IMR-90 (cell line): ENCODE measurements around the gene COL5A2. TPM values are rescaled to one million over a fixed set of nuclear protein-coding genes. Genes with fewer than 3 reads are reported as not detected.

Experiments
- ATAC-seq: fragments of 200-7000 bp; cut with Tn5 transposase; 2 replicates; pipeline ENCODE4 v1.9.1; 2020; ENCODE audit warnings: low read depth, mild to moderate bottlenecking, moderate library complexity
- BruUV-seq: library from RNA; stranded (reverse); fragments of 400-500 nt; replicated peaks from 2 replicates; lab custom pipeline; 2021; lab: Mats Ljungman, UMichigan
- CTCF ChIA-PET: fragments of 300-600 bp; formaldehyde crosslinking; extraction: SDS; loops from one replicate; lab custom pipeline; 2021; ENCODE audit warnings: antibody characterized with exemption; lab: Yijun Ruan, JAX
- POLR2A ChIA-PET: fragments of 300-600 bp; sonication (Branson Sonifier 250); formaldehyde crosslinking; loops from one replicate; lab custom pipeline; 2022; ENCODE audit warnings: antibody characterized with exemption; ENCODE audit not compliant: unreplicated experiment; lab: Charles Lee
- DNase-seq: peaks from one replicate; pipeline ENCODE4 v3.0.0; 2013
- H2AFZ ChIP-seq: replicated peaks from 2 replicates; pipeline ENCODE3; 2013; ENCODE audit warnings: low read length, mild to moderate bottlenecking; ENCODE audit not compliant: poor library complexity
- H2AK5ac ChIP-seq: 2 replicates; pipeline ENCODE4 v1.6.1; 2013; ENCODE audit warnings: low read depth, low read length, inconsistent platforms
- H2AK9ac ChIP-seq: replicated peaks from 2 replicates; pipeline ENCODE3; 2013; ENCODE audit warnings: mild to moderate bottlenecking, low read depth, low read length, moderate library complexity; ENCODE audit not compliant: poor library complexity
- H2BK120ac ChIP-seq: 2 replicates; pipeline ENCODE4 v1.6.1; 2013; ENCODE audit warnings: low read depth, low read length, inconsistent platforms
- H2BK15ac ChIP-seq: 3 replicates; pipeline ENCODE4 v1.6.1; 2013; ENCODE audit warnings: low read depth, low read length, inconsistent platforms
- H2BK20ac ChIP-seq: 2 replicates; pipeline ENCODE4 v1.6.1; 2013; ENCODE audit warnings: low read depth, mild to moderate bottlenecking, inconsistent platforms, low read length, moderate library complexity
- H2BK5ac ChIP-seq: 2 replicates; pipeline ENCODE4 v1.6.1; 2013; ENCODE audit warnings: mild to moderate bottlenecking, low read depth, low read length, inconsistent platforms; ENCODE audit not compliant: poor library complexity, severe bottlenecking
- H3K14ac ChIP-seq: replicated peaks from 2 replicates; pipeline ENCODE4 v1.6.1; 2013; ENCODE audit warnings: low read depth, low read length, inconsistent platforms
- H3K18ac ChIP-seq: 2 replicates; pipeline ENCODE4 v1.6.1; 2013; ENCODE audit warnings: low read depth, low read length, control low read depth
- H3K23ac ChIP-seq: 2 replicates; pipeline ENCODE4 v1.6.1; 2013; ENCODE audit warnings: low read depth, low read length, inconsistent platforms
- H3K27ac ChIP-seq: 2 replicates; pipeline ENCODE4 v1.5.1; 2013; ENCODE audit warnings: mild to moderate bottlenecking, control low read depth, low read length; ENCODE audit not compliant: insufficient read depth
- H3K27me3 ChIP-seq: 2 replicates; pipeline ENCODE4 v1.6.1; 2013; ENCODE audit warnings: low read length; ENCODE audit not compliant: control insufficient read depth, insufficient read depth
- H3K36me3 ChIP-seq: 2 replicates; pipeline ENCODE4 v1.6.1; 2013; ENCODE audit warnings: low read length, mixed read lengths; ENCODE audit not compliant: control insufficient read depth, insufficient read depth
- H3K4ac ChIP-seq: 2 replicates; pipeline ENCODE4 v1.6.1; 2013; ENCODE audit warnings: low read depth, low read length, inconsistent platforms
- H3K4me1 ChIP-seq: 2 replicates; pipeline ENCODE4 v1.6.1; 2013; ENCODE audit warnings: low read length, mixed read lengths; ENCODE audit not compliant: control insufficient read depth, insufficient read depth
- H3K4me2 ChIP-seq: 2 replicates; pipeline ENCODE4 v1.6.1; 2013; ENCODE audit warnings: low read depth, mild to moderate bottlenecking, control low read depth, low read length, moderate library complexity
- H3K4me3 ChIP-seq: 2 replicates; pipeline ENCODE4 v1.5.1; 2013; ENCODE audit warnings: low read depth, mild to moderate bottlenecking, control low read depth, low read length, moderate library complexity; ENCODE audit not compliant: insufficient read depth
- H3K56ac ChIP-seq: 2 replicates; pipeline ENCODE4 v1.6.1; 2013; ENCODE audit warnings: low read length, inconsistent platforms; ENCODE audit not compliant: insufficient read depth; ENCODE audit errors: extremely low read depth
- H3K79me1 ChIP-seq, 2 experiments: 2 replicates each; pipeline ENCODE4 v1.6.1; 2013; ENCODE audit warnings: low read length in 2 of 2, inconsistent platforms in 1 of 2, low read depth in 1 of 2
- H3K9ac ChIP-seq: 2 replicates; pipeline ENCODE4 v1.6.1; 2013; ENCODE audit warnings: low read depth, low read length, control low read depth
- H3K9me1 ChIP-seq: 2 replicates; pipeline ENCODE4 v1.6.1; 2013; ENCODE audit warnings: low read length, inconsistent platforms; ENCODE audit not compliant: insufficient read depth
- H3K9me3 ChIP-seq: 2 replicates; pipeline ENCODE4 v1.6.1; 2013; ENCODE audit warnings: low read length; ENCODE audit not compliant: control insufficient read depth, insufficient read depth
- H4K20me1 ChIP-seq: 2 replicates; pipeline ENCODE4 v1.6.1; 2013; ENCODE audit warnings: low read length, inconsistent platforms; ENCODE audit not compliant: insufficient read depth
- H4K5ac ChIP-seq: 2 replicates; pipeline ENCODE4 v1.6.1; 2013; ENCODE audit warnings: mild to moderate bottlenecking, low read depth, low read length, control low read depth
- H4K8ac ChIP-seq, 2 experiments: 2 replicates each; pipeline ENCODE4 v1.6.1; 2013; ENCODE audit warnings: low read depth in 2 of 2, low read length in 2 of 2, control low read depth in 1 of 2, inconsistent platforms in 1 of 2
- H4K91ac ChIP-seq: 2 replicates; pipeline ENCODE4 v1.6.1; 2013; ENCODE audit warnings: low read depth, low read length, inconsistent platforms; ENCODE audit not compliant: insufficient read depth
- BHLHE40 ChIP-seq: fragments of 150-350 bp; IDR thresholded peaks from 2 replicates; pipeline ENCODE4 v1.6.1; 2016; ENCODE audit warnings: mild to moderate bottlenecking, low read depth, low read length
- CEBPB ChIP-seq: IDR thresholded peaks from 2 replicates; pipeline ENCODE4 v1.6.1; 2012; ENCODE audit warnings: low read depth, low read length, improper control_type of control experiment
- CHD1 ChIP-seq: IDR thresholded peaks from 2 replicates; pipeline ENCODE4 v1.6.1; 2012; ENCODE audit warnings: low read depth, low read length, improper control_type of control experiment
- FOS ChIP-seq: fragments of 150-350 bp; IDR thresholded peaks from 2 replicates; pipeline ENCODE4 v1.6.1; 2016; ENCODE audit warnings: low read depth, low read length
- MAFK ChIP-seq: IDR thresholded peaks from 2 replicates; pipeline ENCODE4 v1.6.1; 2012; ENCODE audit warnings: low read depth, low read length, improper control_type of control experiment
- MAZ ChIP-seq: IDR thresholded peaks from 2 replicates; pipeline ENCODE4 v1.6.1; 2012; ENCODE audit warnings: low read depth, mild to moderate bottlenecking, low read length, improper control_type of control experiment, moderate library complexity, borderline replicate concordance
- MXI1 ChIP-seq: IDR thresholded peaks from 2 replicates; pipeline ENCODE4 v1.6.1; 2012; ENCODE audit warnings: low read depth, mild to moderate bottlenecking, low read length, moderate library complexity, borderline replicate concordance
- NFE2L2 ChIP-seq: fragments of 150-350 bp; IDR thresholded peaks from 2 replicates; pipeline ENCODE4 v1.6.1; 2016; ENCODE audit warnings: low read depth, mild to moderate bottlenecking, low read length
- POLR2A ChIP-seq: IDR thresholded peaks from 2 replicates; pipeline ENCODE4 v1.6.1; 2012; ENCODE audit warnings: mild to moderate bottlenecking, low read depth, low read length
- RAD21 ChIP-seq: IDR thresholded peaks from 2 replicates; pipeline ENCODE4 v1.6.1; 2012; ENCODE audit warnings: low read length, improper control_type of control experiment
- RCOR1 ChIP-seq: IDR thresholded peaks from 2 replicates; pipeline ENCODE4 v1.6.1; 2012; ENCODE audit warnings: mild to moderate bottlenecking, low read length, improper control_type of control experiment; ENCODE audit not compliant: insufficient replicate concordance
- RFX5 ChIP-seq: IDR thresholded peaks from 2 replicates; pipeline ENCODE4 v1.8.0; 2012; ENCODE audit warnings: low read depth, mild to moderate bottlenecking, low read length, moderate library complexity
- SMC3 ChIP-seq: fragments of 150-350 bp; IDR thresholded peaks from 2 replicates; pipeline ENCODE4 v1.6.1; 2016; ENCODE audit warnings: low read depth, mild to moderate bottlenecking, antibody characterized with exemption, low read length, moderate library complexity
- WGBS, 2 experiments: methylation state at CpG; one replicate each; pipeline versions ENCODE4 v1.1.5 to v1.1.7; 2013; ENCODE audit warnings: missing lambda C conversion rate in 2 of 2; ENCODE audit not compliant: insufficient read length in 1 of 2; ENCODE audit errors: extremely low coverage in 2 of 2; 5-methylcytosine and 5-hydroxymethylcytosine counted together
- dilution Hi-C: fragments of 300-500 bp; cut with HindIII; formaldehyde crosslinking; loops from one replicate; pipeline ENCODE4 v1.14.3; 2018; ENCODE audit warnings: low sequenced_read_pairs; ENCODE audit not compliant: unreplicated experiment
- in situ Hi-C: fragments of 300-500 bp; cut with MboI; formaldehyde crosslinking; loops from 3 replicates; pipeline ENCODE4 v1.14.3; 2019; ENCODE audit warnings: low sequenced_read_pairs, inconsistent platforms, mixed read lengths
- intact Hi-C: fragments of 100-400 bp; cut with micrococcal nuclease; formaldehyde crosslinking; loops from 2 replicates; pipeline ENCODE4 v1.10.0; 2022
- polyA plus RNA-seq, 3 experiments: library from polyadenylated mRNA; depleted of rRNA; stranded (reverse); fragments of >200 nt; gene quantifications; 2 replicates each; pipeline ENCODE4 v1.2.3, GENCODE V29; 2012; ENCODE audit warnings: low replicate concordance in 1 of 3
- total RNA-seq: library from RNA; depleted of rRNA; stranded (reverse); fragments of >200 nt; gene quantifications from 2 replicates; pipeline ENCODE4 v1.2.3, GENCODE V29; 2012
- TF ChIP-seq, protein P1 (sequence below): fragments of 150-350 bp; IDR thresholded peaks from 2 replicates; pipeline ENCODE4 v1.6.1; 2017; ENCODE audit warnings: mild to moderate bottlenecking, antibody characterized with exemption, low read length, low read depth
- TF ChIP-seq, protein P2 (sequence below): fragments of 150-350 bp; IDR thresholded peaks from 2 replicates; pipeline ENCODE4 v1.6.1; 2016; ENCODE audit warnings: low read depth, mild to moderate bottlenecking, low read length, moderate library complexity, borderline replicate concordance
- TF ChIP-seq, protein P3 (sequence below): conservative IDR thresholded peaks from 2 replicates; pipeline ENCODE4 v1.5.1; 2012; ENCODE audit warnings: mild to moderate bottlenecking, low read depth, low read length, improper control_type of control experiment

COL5A2 gene
- total and polyA plus RNA-seq, 2 of the 4 experiments (the other 2 are of a cell fraction): 181 to 257 TPM

DNA sequence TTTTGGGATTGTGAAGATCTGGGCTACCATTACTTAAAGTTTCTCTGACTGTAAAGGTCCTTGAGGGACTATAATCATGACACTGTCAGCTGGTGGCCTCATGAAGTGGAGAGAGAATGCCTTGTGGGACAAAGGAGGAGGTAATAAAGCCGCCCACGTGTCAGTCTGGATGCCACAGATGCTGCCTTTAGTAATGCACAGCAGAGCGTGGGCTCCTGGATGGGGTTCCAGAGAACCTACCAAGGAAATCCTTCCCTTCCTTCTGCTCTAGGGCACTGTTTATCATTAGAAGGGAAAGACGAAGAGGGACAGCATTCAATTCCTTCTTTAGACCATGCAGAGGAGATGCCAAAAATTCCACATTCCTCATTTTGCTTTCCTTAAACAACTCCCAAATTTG is 63.5 kb downstream of the COL5A2 start:
- H2BK15ac ChIP-seq: peak overlapping the region; percentile 89
- H3K4me1 ChIP-seq: peaks cover 17% of the 10 kb centered on the region
- ATAC-seq (peak; percentile 13; the same call in 1 of the 2 replicates), DNase-seq (no peak)
- H3K56ac ChIP-seq: no peak overlapping the region
- no TSS peak for BruUV-seq
- H4K8ac ChIP-seq: peak overlapping the region; percentile 44 to 81; a peak in 3 of 4 replicates
- in situ Hi-C loops: no loop called here
- dilution Hi-C loops: no loop called here
- H2AK9ac ChIP-seq: peak overlapping the region; percentile 34
- H3K9ac ChIP-seq: peak overlapping the region; percentile 32; the same call in 1 of the 2 replicates
- peak overlapping the region; percentile 96 for H3K14ac ChIP-seq
- peak overlapping the region; percentile 77 for H3K18ac ChIP-seq
- no peak overlapping the region for H3K4me3 ChIP-seq
- POLR2A ChIA-PET: interaction anchor here (1.0 kb wide), 1 partner anchor 61 kb away, joined by 8 read pairs; no protein-coding TSS in a partner anchor
- TF ChIP-seq SMC3 (no peak), MAZ (no peak), FOS (no peak), MXI1 (no peak), RFX5 (no peak), RAD21 (no peak), CEBPB (no peak), NFE2L2 (no peak), CHD1 (no peak), POLR2A (no peak), BHLHE40 (no peak), RCOR1 (no peak), MAFK (no peak)
- TF ChIP-seq, protein P1, sequence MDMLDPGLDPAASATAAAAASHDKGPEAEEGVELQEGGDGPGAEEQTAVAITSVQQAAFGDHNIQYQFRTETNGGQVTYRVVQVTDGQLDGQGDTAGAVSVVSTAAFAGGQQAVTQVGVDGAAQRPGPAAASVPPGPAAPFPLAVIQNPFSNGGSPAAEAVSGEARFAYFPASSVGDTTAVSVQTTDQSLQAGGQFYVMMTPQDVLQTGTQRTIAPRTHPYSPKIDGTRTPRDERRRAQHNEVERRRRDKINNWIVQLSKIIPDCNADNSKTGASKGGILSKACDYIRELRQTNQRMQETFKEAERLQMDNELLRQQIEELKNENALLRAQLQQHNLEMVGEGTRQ: no peak
- TF ChIP-seq, protein P2, sequence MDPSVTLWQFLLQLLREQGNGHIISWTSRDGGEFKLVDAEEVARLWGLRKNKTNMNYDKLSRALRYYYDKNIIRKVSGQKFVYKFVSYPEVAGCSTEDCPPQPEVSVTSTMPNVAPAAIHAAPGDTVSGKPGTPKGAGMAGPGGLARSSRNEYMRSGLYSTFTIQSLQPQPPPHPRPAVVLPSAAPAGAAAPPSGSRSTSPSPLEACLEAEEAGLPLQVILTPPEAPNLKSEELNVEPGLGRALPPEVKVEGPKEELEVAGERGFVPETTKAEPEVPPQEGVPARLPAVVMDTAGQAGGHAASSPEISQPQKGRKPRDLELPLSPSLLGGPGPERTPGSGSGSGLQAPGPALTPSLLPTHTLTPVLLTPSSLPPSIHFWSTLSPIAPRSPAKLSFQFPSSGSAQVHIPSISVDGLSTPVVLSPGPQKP: no peak
- TF ChIP-seq, protein P3, sequence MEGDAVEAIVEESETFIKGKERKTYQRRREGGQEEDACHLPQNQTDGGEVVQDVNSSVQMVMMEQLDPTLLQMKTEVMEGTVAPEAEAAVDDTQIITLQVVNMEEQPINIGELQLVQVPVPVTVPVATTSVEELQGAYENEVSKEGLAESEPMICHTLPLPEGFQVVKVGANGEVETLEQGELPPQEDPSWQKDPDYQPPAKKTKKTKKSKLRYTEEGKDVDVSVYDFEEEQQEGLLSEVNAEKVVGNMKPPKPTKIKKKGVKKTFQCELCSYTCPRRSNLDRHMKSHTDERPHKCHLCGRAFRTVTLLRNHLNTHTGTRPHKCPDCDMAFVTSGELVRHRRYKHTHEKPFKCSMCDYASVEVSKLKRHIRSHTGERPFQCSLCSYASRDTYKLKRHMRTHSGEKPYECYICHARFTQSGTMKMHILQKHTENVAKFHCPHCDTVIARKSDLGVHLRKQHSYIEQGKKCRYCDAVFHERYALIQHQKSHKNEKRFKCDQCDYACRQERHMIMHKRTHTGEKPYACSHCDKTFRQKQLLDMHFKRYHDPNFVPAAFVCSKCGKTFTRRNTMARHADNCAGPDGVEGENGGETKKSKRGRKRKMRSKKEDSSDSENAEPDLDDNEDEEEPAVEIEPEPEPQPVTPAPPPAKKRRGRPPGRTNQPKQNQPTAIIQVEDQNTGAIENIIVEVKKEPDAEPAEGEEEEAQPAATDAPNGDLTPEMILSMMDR: no peak
- peaks cover 17 to 53% of the 10 kb centered on the region in 2 experiments for H3K79me1 ChIP-seq
- WGBS, 2 experiments: no CpG with 5 or more reads among the region's 4 CpGs
- H2AFZ ChIP-seq: no peak overlapping the region
- H3K9me1 ChIP-seq: peaks cover 5% of the 10 kb centered on the region
- peak overlapping the region; percentile 69 for H2BK20ac ChIP-seq
- peak overlapping the region; percentile 68 for H2BK120ac ChIP-seq
- H4K20me1 ChIP-seq: peaks cover 14% of the 10 kb centered on the region; the same call in 1 of the 2 replicates
- H3K23ac ChIP-seq: peak overlapping the region; percentile 98
- H4K91ac ChIP-seq: peak overlapping the region; percentile 92
- H3K9me3 ChIP-seq: no peaks in the 10 kb centered on the region
- peak overlapping the region; percentile 58 for H4K5ac ChIP-seq
- H2AK5ac ChIP-seq: peak overlapping the region; percentile 54; the same call in 1 of the 2 replicates
- no peaks in the 10 kb centered on the region for H3K27me3 ChIP-seq
- CTCF ChIA-PET: interaction anchor here (1.0 to 1.5 kb wide), 3 partner anchors 19 to 172 kb away, joined by 3 read pairs; no protein-coding TSS in a partner anchor
- H3K36me3 ChIP-seq: peaks cover 6% of the 10 kb centered on the region
- H3K4me2 ChIP-seq: peak overlapping the region; percentile 38
- peak overlapping the region; percentile 93 for H3K4ac ChIP-seq
- intact Hi-C loops: loop anchor here (2.0 to 5.0 kb wide), 2 partner anchors 63 to 171 kb away; partner anchors contain the start of gene COL5A2
- H2BK5ac ChIP-seq: peak overlapping the region; percentile 89
- H3K27ac ChIP-seq: peak overlapping the region; percentile 61
